Pancreas (tissue), 10 donors: Measurements from ENCODE around the gene SORCS2. TPM values are rescaled to one million over a fixed set of nuclear protein-coding genes. Genes with fewer than 3 reads are reported as not detected.

Experiments used
- ATAC-seq, 4 donors: fragments of 200-7000 bp; cut with Tn5 transposase; one replicate each; pipeline versions ENCODE4 v1.8.0 to v1.9.1; 2020; ENCODE audit warnings: mild to moderate bottlenecking in 4 of 4, moderate library complexity in 4 of 4
- DNase-seq, 6 donors: peaks; one replicate each; pipeline ENCODE4 v3.0.0-alpha.2; 2020
- FAIRE-seq: peaks from 2 replicates; lab custom pipeline; 2012; peaks lifted over from hg19 to GRCh38; lab: Jason Lieb, UNC
- H3K27ac ChIP-seq, 4 donors: fragments of 200-600 bp; sonication (generic); 1 replicate in 3 of 4; 2 replicates in 1 of 4; pipeline versions ENCODE4 v1.5.0 to v1.8.0; 2020
- H3K27me3 ChIP-seq, 4 donors: fragments of 200-600 bp; one replicate each; pipeline ENCODE4 v1.8.0; 2021
- H3K36me3 ChIP-seq, 3 donors: fragments of 200-600 bp; sonication (generic) in 1 of 3; one replicate each; pipeline versions ENCODE4 v1.5.0 to v1.8.0; 2020 to 2021
- H3K4me1 ChIP-seq, 3 donors: fragments of 200-600 bp; one replicate each; pipeline ENCODE4 v1.8.0; 2021
- H3K4me3 ChIP-seq, 4 donors: fragments of 200-600 bp; sonication (generic) in 2 of 4; one replicate each; pipeline versions ENCODE4 v1.5.0 to v1.8.0; 2020 to 2021
- H3K9me3 ChIP-seq, 4 donors: fragments of 200-600 bp; one replicate each; pipeline ENCODE4 v1.8.0; 2021
- WGBS, 2 donors: extraction: QIAGEN DNeasy Blood & Tissue Kit; methylation state at CpG; one replicate each; pipeline ENCODE4 v1.1.7; 2013; 5-methylcytosine and 5-hydroxymethylcytosine counted together
- intact Hi-C, 3 donors: fragments of 100-400 bp; cut with DNase I; formaldehyde crosslinking; loops; one replicate each; pipeline versions ENCODE4 v1.11.1 to v1.14.2; 2022
- polyA plus RNA-seq, 2 donors: library from polyadenylated mRNA; stranded (reverse); fragments of 200-250 nt; gene quantifications; one replicate each; pipeline ENCODE4 v1.2.3, GENCODE V29; 2013
- total RNA-seq, 6 donors: library from RNA; stranded (reverse); fragmentation: NEBNext Ultra II Directional in 4 of 6; extraction: Animal tissue kit (Norgen Biotek cat#: 25700) in 4 of 6; gene quantifications; one replicate each; pipeline versions ENCODE4 v1.2.1 to v1.2.4, GENCODE V29; 2021 to 2023
- TF ChIP-seq, protein P1 (sequence below), 4 donors: fragments of 200-600 bp; sonication (generic) in 3 of 4; IDR thresholded peaks; one replicate each; pipeline versions ENCODE4 v1.5.0 to v1.8.0; 2021; ENCODE audit warnings: antibody characterized with exemption in 4 of 4
- donor health status: healthy with polysubstance abuse.
- donor health status: DM: no; HTN: no; CAD: no; lungs with moderate emphysema.
- donor health status: DM: no; HTN: no; CAD: no.
- donor health status: control.
- donor health status: control.
- donor health status: Bipolar disorder and iron deficiency.
- donor health status: DM: yes; HTN: yes; CAD: no.
- donor health status: DM: no; HTN: no; CAD: no.
- donor health status: DM: no; HTN: no; CAD: no.
- donor health status: DM: yes; HTN: yes; CAD: no.

The SORCS2 gene
- total and polyA plus RNA-seq, 8 donors, result 0.14 to 1.7 (median 0.42) TPM

- Histone ChIP-seq H3K4me3 (no peak overlapping the region), H3K27ac (no peak overlapping the region), H3K36me3 (no peaks in the 10 kb centered on the region), H3K27me3 (no peaks in the 10 kb centered on the region), H3K9me3 (no peaks in the 10 kb centered on the region), H3K4me1 (no peaks in the 10 kb centered on the region)
- TF ChIP-seq, protein P1, sequence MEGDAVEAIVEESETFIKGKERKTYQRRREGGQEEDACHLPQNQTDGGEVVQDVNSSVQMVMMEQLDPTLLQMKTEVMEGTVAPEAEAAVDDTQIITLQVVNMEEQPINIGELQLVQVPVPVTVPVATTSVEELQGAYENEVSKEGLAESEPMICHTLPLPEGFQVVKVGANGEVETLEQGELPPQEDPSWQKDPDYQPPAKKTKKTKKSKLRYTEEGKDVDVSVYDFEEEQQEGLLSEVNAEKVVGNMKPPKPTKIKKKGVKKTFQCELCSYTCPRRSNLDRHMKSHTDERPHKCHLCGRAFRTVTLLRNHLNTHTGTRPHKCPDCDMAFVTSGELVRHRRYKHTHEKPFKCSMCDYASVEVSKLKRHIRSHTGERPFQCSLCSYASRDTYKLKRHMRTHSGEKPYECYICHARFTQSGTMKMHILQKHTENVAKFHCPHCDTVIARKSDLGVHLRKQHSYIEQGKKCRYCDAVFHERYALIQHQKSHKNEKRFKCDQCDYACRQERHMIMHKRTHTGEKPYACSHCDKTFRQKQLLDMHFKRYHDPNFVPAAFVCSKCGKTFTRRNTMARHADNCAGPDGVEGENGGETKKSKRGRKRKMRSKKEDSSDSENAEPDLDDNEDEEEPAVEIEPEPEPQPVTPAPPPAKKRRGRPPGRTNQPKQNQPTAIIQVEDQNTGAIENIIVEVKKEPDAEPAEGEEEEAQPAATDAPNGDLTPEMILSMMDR (IDR thresholded peaks at IDR 0.05), result no peak
- ATAC-seq (no peak), FAIRE-seq (no peak), DNase-seq (no peak)
- intact Hi-C loops, result no loop called here
- WGBS, 2 donors, result 89 to 94% methylated on average over 10 of the region's 10 CpGs
Observed at GRCh38 chr4:7268941-7269340, 76.6 kb downstream of the SORCS2 start.

- intact Hi-C loops, result no loop called here
- H3K27me3 ChIP-seq, result no peaks in the 10 kb centered on the region
- DNase-seq, result no peak
- H3K9me3 ChIP-seq, result no peaks in the 10 kb centered on the region
- no peak for ATAC-seq
- H3K36me3 ChIP-seq, result no peaks in the 10 kb centered on the region
- no peak overlapping the region for H3K4me3 ChIP-seq
- FAIRE-seq, result no peak
- H3K4me1 ChIP-seq, result no peaks in the 10 kb centered on the region
- no peak overlapping the region for H3K27ac ChIP-seq
- 86% methylated on average over 16 to 17 of the region's 17 CpGs for WGBS, 2 donors
- TF ChIP-seq, protein P1 (IDR thresholded peaks at IDR 0.05), result no peak
Observed at GRCh38 chr4:7270121-7270520, 77.8 kb downstream of the SORCS2 start.

DNA sequence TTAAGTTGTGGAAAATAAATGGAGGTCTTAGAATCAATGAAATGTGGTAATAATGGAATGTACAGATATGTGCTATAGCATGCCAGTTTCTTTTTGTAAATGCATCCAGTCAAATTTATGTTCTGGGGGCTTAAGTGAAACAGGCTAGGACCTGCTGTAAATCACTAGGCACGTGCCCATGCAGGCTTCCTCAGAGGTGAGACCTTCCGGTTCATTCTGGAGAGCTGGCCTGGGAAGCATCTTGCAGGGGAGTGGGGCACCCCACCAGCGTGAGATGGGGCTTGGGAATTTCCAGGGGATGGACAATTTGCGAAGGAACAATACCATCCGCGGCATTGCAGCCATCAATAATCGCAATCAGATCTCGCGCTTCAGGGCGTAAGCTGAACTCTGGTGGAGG, 80.1 kb downstream of the SORCS2 start:
- TF ChIP-seq, protein P1 (IDR thresholded peaks at IDR 0.05), result no peak
- H3K27ac ChIP-seq, result no peak overlapping the region
- no peak for ATAC-seq
- no peaks in the 10 kb centered on the region for H3K27me3 ChIP-seq
- H3K4me3 ChIP-seq, result no peak overlapping the region
- H3K36me3 ChIP-seq, result no peaks in the 10 kb centered on the region
- FAIRE-seq, result no peak
- intact Hi-C loops, result no loop called here
- DNase-seq, result no peak
- H3K9me3 ChIP-seq, result no peaks in the 10 kb centered on the region
- H3K4me1 ChIP-seq, result no peaks in the 10 kb centered on the region
- whole genome bisulfite sequencing, 2 donors, result 81 to 85% methylated on average over 10 of the region's 10 CpGs

DNA sequence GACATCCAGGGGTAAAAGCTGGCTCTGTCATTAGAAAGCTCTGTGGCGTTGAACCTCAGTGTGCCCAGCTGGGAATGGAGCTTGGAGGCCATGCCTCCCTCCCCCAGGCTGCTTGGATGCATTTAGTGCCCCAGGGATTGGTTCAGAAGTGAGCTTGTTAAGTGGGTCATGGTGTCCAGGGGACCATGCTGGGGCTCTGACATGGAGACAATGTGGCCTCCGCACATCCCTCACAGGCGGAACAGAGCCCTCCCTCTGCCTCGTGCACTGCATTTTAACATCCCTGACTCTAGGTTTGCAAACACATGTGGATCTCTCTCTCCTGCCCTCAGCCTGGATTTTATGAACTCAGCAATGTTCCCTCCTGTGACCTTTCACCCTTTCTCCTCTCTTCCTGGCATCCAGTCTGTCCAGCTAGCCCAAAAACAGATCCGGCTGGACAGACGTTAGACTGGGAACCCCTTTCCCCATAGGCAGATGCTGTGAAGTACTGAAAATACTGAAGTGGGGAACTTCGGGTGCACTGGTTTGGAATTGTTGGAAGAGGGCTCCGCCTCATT, 81.5 kb downstream of the SORCS2 start:
- Histone ChIP-seq H3K36me3 (no peaks in the 10 kb centered on the region), H3K4me3 (no peak overlapping the region), H3K4me1 (no peaks in the 10 kb centered on the region), H3K27ac (no peak overlapping the region), H3K9me3 (no peaks in the 10 kb centered on the region), H3K27me3 (no peaks in the 10 kb centered on the region)
- TF ChIP-seq, protein P1 (IDR thresholded peaks at IDR 0.05), result no peak
- ATAC-seq (no peak), FAIRE-seq (no peak), DNase-seq (no peak)
- intact Hi-C loops, result no loop called here
- 59 to 70% methylated on average over 8 of the region's 8 CpGs for WGBS, 2 donors

DNA sequence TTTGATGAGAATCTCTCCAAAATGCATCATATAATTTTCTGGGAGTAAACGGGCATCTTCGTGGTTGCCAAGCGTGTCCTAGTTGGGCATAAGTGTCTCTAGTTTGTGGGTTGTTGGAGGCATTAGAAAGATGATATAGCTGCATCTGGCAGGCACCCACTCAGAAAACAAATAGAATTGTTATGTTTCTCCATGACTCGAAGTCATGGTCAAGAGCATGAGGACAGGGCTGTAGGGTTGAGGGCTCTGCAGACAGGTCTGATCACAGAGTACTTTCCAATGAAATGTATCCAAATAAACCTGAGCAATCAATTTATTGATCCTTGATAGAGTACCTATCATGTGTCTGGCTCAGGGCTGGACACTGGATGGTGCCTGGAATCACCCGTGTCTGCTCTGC, 82.7 kb downstream of the SORCS2 start:
- intact Hi-C loops, result no loop called here
- Histone ChIP-seq H3K4me3 (no peak overlapping the region), H3K9me3 (no peaks in the 10 kb centered on the region), H3K27me3 (no peaks in the 10 kb centered on the region), H3K27ac (no peak overlapping the region), H3K36me3 (no peaks in the 10 kb centered on the region), H3K4me1 (no peaks in the 10 kb centered on the region)
- TF ChIP-seq, protein P1 (IDR thresholded peaks at IDR 0.05), result no peak
- WGBS, 2 donors, result 70 to 80% methylated on average over 5 of the region's 5 CpGs
- FAIRE-seq, result no peak
- no peak for ATAC-seq
- no peak for DNase-seq
